Loucy (cell line): Measurements from ENCODE around the gene NOM1.

Experiments used
- H2AFZ ChIP-seq: fragments of 200-600 bp; sonication (generic); 2 replicates; pipeline ENCODE4 v1.6.0; 2016; ENCODE audit warnings: antibody characterized with exemption, mild to moderate bottlenecking, low read length, moderate library complexity
- H3F3A ChIP-seq: fragments of 200-600 bp; 2 replicates; pipeline ENCODE4 v1.6.0; 2016; ENCODE audit warnings: antibody characterized with exemption, low read depth, mild to moderate bottlenecking
- H3K27me3 ChIP-seq: fragments of 200-600 bp; sonication (generic); 2 replicates; pipeline ENCODE4 v1.6.1; 2014; ENCODE audit warnings: low read length, mild to moderate bottlenecking; ENCODE audit not compliant: insufficient read depth, poor library complexity, severe bottlenecking
- H3K36me3 ChIP-seq: fragments of 200-600 bp; sonication (generic); 2 replicates; pipeline ENCODE4 v1.6.1; 2016; ENCODE audit warnings: low read length; ENCODE audit not compliant: insufficient read depth
- H3K4me1 ChIP-seq: fragments of 200-600 bp; sonication (generic); 2 replicates; pipeline ENCODE4 v1.5.1; 2014; ENCODE audit warnings: low read length, mild to moderate bottlenecking; ENCODE audit not compliant: insufficient read depth, poor library complexity, severe bottlenecking
- H3K4me2 ChIP-seq: fragments of 200-600 bp; sonication (generic); 2 replicates; pipeline ENCODE4 v1.6.0; 2014; ENCODE audit warnings: antibody characterized with exemption, low read length, low read depth, mild to moderate bottlenecking; ENCODE audit not compliant: poor library complexity, severe bottlenecking
- H3K4me3 ChIP-seq: fragments of 200-600 bp; sonication (generic); 2 replicates; pipeline ENCODE4 v1.5.1; 2014; ENCODE audit warnings: low read length, mild to moderate bottlenecking, mixed read lengths; ENCODE audit not compliant: poor library complexity, severe bottlenecking
- H3K79me2 ChIP-seq: fragments of 200-600 bp; sonication (generic); 2 replicates; pipeline ENCODE4 v1.6.1; 2014; ENCODE audit warnings: low read length; ENCODE audit not compliant: insufficient read depth
- H3K9ac ChIP-seq: fragments of 200-600 bp; sonication (generic); 2 replicates; pipeline ENCODE4 v1.6.0; 2014; ENCODE audit warnings: mild to moderate bottlenecking, low read depth, low read length, moderate library complexity; ENCODE audit not compliant: poor library complexity, severe bottlenecking
- H3K9me2 ChIP-seq: fragments of 200-600 bp; sonication (generic); replicated peaks from 2 replicates; pipeline ENCODE4 v1.6.1; 2016; ENCODE audit warnings: low read depth, low read length, mixed read lengths
- H3K9me3 ChIP-seq: fragments of 200-600 bp; sonication (generic); 2 replicates; pipeline ENCODE4 v1.6.1; 2014; ENCODE audit warnings: mild to moderate bottlenecking, antibody characterized with exemption, low read length, low read depth; ENCODE audit not compliant: insufficient read depth
- H4K20me1 ChIP-seq: fragments of 200-600 bp; sonication (generic); 2 replicates; pipeline ENCODE4 v1.6.0; 2014; ENCODE audit warnings: antibody characterized with exemption, low read length, mild to moderate bottlenecking; ENCODE audit not compliant: insufficient read depth, poor library complexity, severe bottlenecking
- EZH2phosphoT487 ChIP-seq: fragments of 200-600 bp; IDR thresholded peaks from 2 replicates; pipeline ENCODE4 v1.6.1; 2018; ENCODE audit warnings: antibody characterized with exemption, mild to moderate bottlenecking, moderate library complexity, borderline replicate concordance
- TF ChIP-seq, protein P1 (sequence below): fragments of 200-600 bp; sonication (generic); conservative IDR thresholded peaks from 2 replicates; pipeline ENCODE4 v1.5.1; 2014; ENCODE audit warnings: mild to moderate bottlenecking, antibody characterized with exemption, low read length

Gene NOM1

DNA sequence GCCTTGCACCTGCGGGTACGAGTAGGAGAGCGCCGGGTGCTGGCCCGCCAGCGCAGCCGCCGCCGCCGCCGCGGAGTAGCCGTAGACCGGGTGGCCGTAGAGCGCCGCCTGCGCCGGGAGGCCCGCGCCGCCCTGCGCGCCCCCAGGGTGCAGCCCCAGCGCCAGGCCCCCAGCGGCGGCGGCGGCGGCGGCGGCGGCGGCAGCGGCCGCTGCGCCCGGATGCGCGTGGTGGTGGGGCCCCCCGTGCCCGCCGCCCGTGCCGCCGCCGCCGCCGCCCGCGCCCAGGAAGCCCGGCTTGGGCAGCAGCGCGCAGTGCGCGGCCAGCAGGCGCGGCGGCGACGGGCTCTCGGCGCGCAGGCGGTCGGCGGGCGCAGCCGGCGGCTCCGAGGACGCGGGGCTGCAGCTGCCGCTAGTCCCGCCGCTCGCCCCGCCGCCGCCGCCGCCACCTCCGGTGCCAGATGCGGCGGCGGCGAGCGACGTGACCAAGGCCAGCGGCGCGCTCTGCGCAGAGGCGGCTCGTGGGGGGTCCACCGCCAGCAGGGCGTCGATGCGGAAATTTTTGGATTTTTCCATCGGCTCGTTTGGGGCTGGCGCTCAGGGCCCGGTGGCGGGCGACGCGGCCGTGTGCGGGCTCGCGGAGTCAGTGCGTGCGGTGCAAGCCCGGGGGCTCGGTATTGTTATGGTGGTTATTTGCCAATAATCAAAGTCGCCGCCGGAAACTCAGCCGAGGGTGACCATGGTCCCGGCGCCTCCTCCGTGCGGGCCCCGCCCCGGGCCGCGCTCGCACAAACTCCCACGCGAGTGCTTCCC, 60.5 kb downstream of the NOM1 start:
- no peaks in the 10 kb centered on the region for H3K27me3 ChIP-seq
- no peaks in the 10 kb centered on the region for H3K4me1 ChIP-seq
- H3K9me2 ChIP-seq, result no peaks in the 10 kb centered on the region
- no peaks in the 10 kb centered on the region for H4K20me1 ChIP-seq
- no peak for TF ChIP-seq EZH2phosphoT487
- TF ChIP-seq, protein P1, sequence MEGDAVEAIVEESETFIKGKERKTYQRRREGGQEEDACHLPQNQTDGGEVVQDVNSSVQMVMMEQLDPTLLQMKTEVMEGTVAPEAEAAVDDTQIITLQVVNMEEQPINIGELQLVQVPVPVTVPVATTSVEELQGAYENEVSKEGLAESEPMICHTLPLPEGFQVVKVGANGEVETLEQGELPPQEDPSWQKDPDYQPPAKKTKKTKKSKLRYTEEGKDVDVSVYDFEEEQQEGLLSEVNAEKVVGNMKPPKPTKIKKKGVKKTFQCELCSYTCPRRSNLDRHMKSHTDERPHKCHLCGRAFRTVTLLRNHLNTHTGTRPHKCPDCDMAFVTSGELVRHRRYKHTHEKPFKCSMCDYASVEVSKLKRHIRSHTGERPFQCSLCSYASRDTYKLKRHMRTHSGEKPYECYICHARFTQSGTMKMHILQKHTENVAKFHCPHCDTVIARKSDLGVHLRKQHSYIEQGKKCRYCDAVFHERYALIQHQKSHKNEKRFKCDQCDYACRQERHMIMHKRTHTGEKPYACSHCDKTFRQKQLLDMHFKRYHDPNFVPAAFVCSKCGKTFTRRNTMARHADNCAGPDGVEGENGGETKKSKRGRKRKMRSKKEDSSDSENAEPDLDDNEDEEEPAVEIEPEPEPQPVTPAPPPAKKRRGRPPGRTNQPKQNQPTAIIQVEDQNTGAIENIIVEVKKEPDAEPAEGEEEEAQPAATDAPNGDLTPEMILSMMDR, result no peak
- no peaks in the 10 kb centered on the region for H3K36me3 ChIP-seq
- H3K79me2 ChIP-seq, result no peaks in the 10 kb centered on the region
- H3K4me2 ChIP-seq, result no peak overlapping the region
- no peak overlapping the region for H2AFZ ChIP-seq
- H3K9me3 ChIP-seq, result no peaks in the 10 kb centered on the region
- no peak overlapping the region for H3K4me3 ChIP-seq
- no peak overlapping the region for H3K9ac ChIP-seq
- H3F3A ChIP-seq, result no peaks in the 10 kb centered on the region

DNA sequence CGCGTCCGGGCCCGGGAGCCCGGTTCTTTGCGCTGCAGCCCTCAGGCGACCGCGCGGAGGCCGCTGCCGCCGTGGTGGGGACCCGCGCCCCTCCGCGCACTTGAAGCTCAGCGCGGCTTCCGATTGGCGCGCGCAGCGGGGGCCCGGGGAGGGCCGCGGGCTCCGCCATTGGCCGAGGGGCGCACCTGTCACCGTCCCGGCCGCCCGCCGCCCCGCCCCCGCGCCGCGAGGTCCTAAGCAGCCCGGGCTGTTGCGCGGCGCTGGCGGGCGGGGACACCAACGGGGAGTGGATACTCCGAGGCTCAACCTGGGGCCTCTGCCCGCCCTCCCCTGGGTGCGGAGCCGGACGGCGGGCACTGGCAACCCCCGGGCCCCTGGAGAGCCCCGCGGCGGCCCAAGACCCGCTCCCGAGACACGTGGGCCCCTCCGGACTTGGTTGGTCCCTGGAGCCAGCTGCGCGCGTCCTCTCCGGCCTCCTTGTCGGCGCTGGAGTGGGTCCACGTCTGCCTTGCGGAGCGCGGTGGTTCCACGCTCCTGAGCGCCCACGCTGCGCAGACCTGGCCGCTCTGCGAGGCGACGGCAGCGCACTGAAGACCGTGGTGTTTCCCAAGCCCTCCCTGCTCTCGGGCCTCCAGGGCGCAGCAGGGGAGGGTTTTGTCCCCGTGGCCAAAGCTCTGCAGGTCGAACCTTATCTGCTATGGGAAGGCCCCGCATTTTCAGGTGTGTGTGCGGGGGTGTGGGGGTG, 61.2 kb downstream of the NOM1 start, which contains the start of gene MNX1:
TSS of gene MNX1 (minus strand) at position 76 of the 745 bp plus-strand sequence. CDS start 313 bp downstream, outside the sequence.
- H3K79me2 ChIP-seq, result no peaks in the 10 kb centered on the region
- H3K9me2 ChIP-seq, result no peaks in the 10 kb centered on the region
- H3K4me2 ChIP-seq, result no peak within 1 kb of the TSS
- H4K20me1 ChIP-seq, result no peaks in the 10 kb centered on the region
- no peak within 1 kb of the TSS for H3K4me3 ChIP-seq
- no peaks in the 10 kb centered on the region for H3K36me3 ChIP-seq
- no peak for TF ChIP-seq EZH2phosphoT487
- TF ChIP-seq, protein P1, result no peak
- no peaks in the 10 kb centered on the region for H3K9me3 ChIP-seq
- no peaks in the 10 kb centered on the region for H3F3A ChIP-seq
- no peak within 1 kb of the TSS for H3K9ac ChIP-seq
- no peaks in the 10 kb centered on the region for H3K27me3 ChIP-seq
- no peaks in the 10 kb centered on the region for H3K4me1 ChIP-seq
- no peak within 1 kb of the TSS for H2AFZ ChIP-seq

DNA sequence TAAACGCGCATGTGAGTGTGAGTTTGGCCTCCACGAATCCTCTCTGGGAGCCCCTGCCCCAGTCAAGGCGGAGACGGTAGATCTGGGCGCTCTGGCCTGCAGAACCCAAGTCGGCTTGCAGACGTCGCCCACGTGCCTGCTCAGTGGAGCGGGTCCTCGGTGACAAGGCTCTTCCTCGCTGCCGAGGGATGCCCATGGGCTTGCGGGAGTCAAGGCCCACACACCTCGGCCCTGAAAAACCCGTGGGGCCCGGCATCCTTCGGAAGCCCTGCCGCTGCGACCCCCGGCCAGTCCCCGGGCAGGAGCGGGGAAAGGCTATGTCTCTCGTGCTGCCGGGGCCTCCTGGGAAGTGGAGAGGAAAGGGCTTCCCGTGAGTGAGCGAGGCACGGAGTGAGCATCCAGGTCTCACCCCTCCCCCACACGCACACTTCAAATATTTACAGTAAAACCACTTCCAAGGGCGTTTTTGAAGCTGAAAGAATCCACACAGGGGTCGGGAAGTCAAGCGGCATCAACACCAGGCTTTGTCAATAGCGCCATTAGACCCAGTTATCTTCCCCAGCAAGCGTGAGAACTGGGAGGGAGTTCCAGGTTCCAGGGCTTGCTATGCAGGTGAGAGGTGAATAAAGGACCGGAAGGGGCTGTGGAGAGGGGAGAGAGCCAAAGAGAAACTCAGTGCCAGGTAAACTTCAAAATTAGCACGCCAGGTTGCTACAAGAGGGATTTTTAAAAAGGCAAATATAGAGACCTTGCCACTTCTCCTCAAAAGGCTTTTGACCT, 62.0 kb downstream of the NOM1 start:
- H3F3A ChIP-seq, result no peaks in the 10 kb centered on the region
- H3K9me3 ChIP-seq, result no peaks in the 10 kb centered on the region
- H3K4me3 ChIP-seq, result no peak overlapping the region
- no peak overlapping the region for H3K9ac ChIP-seq
- H3K9me2 ChIP-seq, result no peaks in the 10 kb centered on the region
- TF ChIP-seq, protein P1, result no peak
- TF ChIP-seq EZH2phosphoT487, result no peak
- no peaks in the 10 kb centered on the region for H4K20me1 ChIP-seq
- no peaks in the 10 kb centered on the region for H3K36me3 ChIP-seq
- H3K4me2 ChIP-seq, result no peak overlapping the region
- peaks cover 7% of the 10 kb centered on the region for H3K4me1 ChIP-seq
- no peaks in the 10 kb centered on the region for H3K27me3 ChIP-seq
- no peaks in the 10 kb centered on the region for H3K79me2 ChIP-seq
- no peak overlapping the region for H2AFZ ChIP-seq
